KMS-11 (cell line): ENCODE results near the gene LPAR4.
"Not testable (repeated sequence)": the region's sequence is repeated elsewhere in the genome, so short reads cannot be mapped to it uniquely, and the experiment has no call there.

Experiments
- H2AFZ ChIP-seq: fragments of 200-600 bp; sonication (generic); 2 replicates; pipeline ENCODE4 v1.6.1; 2016; ENCODE audit warnings: antibody characterized with exemption, mixed run types, low read depth
- H3K27ac ChIP-seq: fragments of 200-600 bp; sonication (generic); 2 replicates; pipeline ENCODE4 v1.6.1; 2016; ENCODE audit warnings: mild to moderate bottlenecking, mixed run types
- H3K27me3 ChIP-seq: fragments of 200-600 bp; sonication (generic); 2 replicates; pipeline ENCODE4 v1.6.1; 2017; ENCODE audit warnings: mild to moderate bottlenecking, low read depth, mixed run types, moderate library complexity; ENCODE audit not compliant: insufficient read depth
- H3K36me3 ChIP-seq: fragments of 200-600 bp; sonication (generic); 2 replicates; pipeline ENCODE4 v1.6.1; 2017; ENCODE audit warnings: mild to moderate bottlenecking, mixed run types; ENCODE audit not compliant: insufficient read depth
- H3K4me1 ChIP-seq: fragments of 200-600 bp; sonication (generic); 2 replicates; pipeline ENCODE4 v1.6.1; 2016; ENCODE audit warnings: mild to moderate bottlenecking, low read depth, mixed run types; ENCODE audit not compliant: poor library complexity, severe bottlenecking
- H3K4me2 ChIP-seq: fragments of 200-600 bp; sonication (generic); 2 replicates; pipeline ENCODE4 v1.7.0; 2016; ENCODE audit warnings: mild to moderate bottlenecking, mixed run types
- H3K4me3 ChIP-seq: fragments of 200-600 bp; sonication (generic); IDR thresholded peaks from 2 replicates; pipeline ENCODE4 v1.6.1; 2017; ENCODE audit warnings: low read depth, low read length, mixed read lengths; ENCODE audit not compliant: insufficient read depth
- H3K79me2 ChIP-seq: fragments of 200-600 bp; sonication (generic); 2 replicates; pipeline ENCODE4 v1.6.1; 2016; ENCODE audit warnings: low read depth, mixed run types; ENCODE audit not compliant: insufficient read depth
- H3K9ac ChIP-seq: fragments of 200-600 bp; sonication (generic); 2 replicates; pipeline ENCODE4 v1.6.1; 2016; ENCODE audit warnings: mild to moderate bottlenecking, mixed run types
- H4K20me1 ChIP-seq: fragments of 200-600 bp; sonication (generic); 2 replicates; pipeline ENCODE4 v1.6.1; 2016; ENCODE audit warnings: mild to moderate bottlenecking, mixed run types; ENCODE audit not compliant: insufficient read depth
- CTCF ChIP-seq: fragments of 200-600 bp; sonication (generic); conservative IDR thresholded peaks from 2 replicates; pipeline ENCODE4 v1.6.1; 2017; ENCODE audit warnings: low read depth, mild to moderate bottlenecking, antibody characterized with exemption, low read length, moderate library complexity, mixed read lengths

LPAR4 gene

GRCh38 chrX:78801522-78801921 lies 54.0 kb downstream of the LPAR4 start:
- Histone ChIP-seq H4K20me1 (no peaks in the 10 kb centered on the region), H2AFZ (no peak overlapping the region), H3K27me3 (no peaks in the 10 kb centered on the region), H3K4me1 (peaks cover 7% of the 10 kb centered on the region), H3K9ac (no peak overlapping the region), H3K4me2 (no peak overlapping the region), H3K79me2 (no peaks in the 10 kb centered on the region), H3K27ac (no peak overlapping the region), H3K36me3 (no peaks in the 10 kb centered on the region), H3K4me3 (no peak overlapping the region)
- TF ChIP-seq CTCF, result no peak

- not testable (repeated sequence) for H3K4me3 ChIP-seq, H3K79me2 ChIP-seq, H3K27me3 ChIP-seq, H3K9ac ChIP-seq, H4K20me1 ChIP-seq, H3K27ac ChIP-seq, H3K4me2 ChIP-seq, H3K36me3 ChIP-seq, H3K4me1 ChIP-seq, H2AFZ ChIP-seq
Observed at GRCh38 chrX:78802526-78802925, 55.0 kb downstream of the LPAR4 start.
